Naive thymus-derived CD8-positive, alpha-beta T cell (primary cell): Measurements from ENCODE around the gene ZNF619. TPM values are rescaled to one million over a fixed set of nuclear protein-coding genes. Genes with fewer than 3 reads are reported as not detected.
A peak's percentile ranks its signal among the peaks of the same experiment; 100 is the strongest.

Source experiments
- ATAC-seq, 2 donors: fragments of 150-1000 bp; cut with Tn5 transposase in 1 of 2; sonication (Bioruptor Pico), chemical (Tn5 transposase) in 1 of 2; 1 replicate in 1 of 2; 2 replicates in 1 of 2; pipeline ENCODE4 v1.10.0; 2021; ENCODE audit warnings: mild to moderate bottlenecking in 2 of 2, moderate library complexity in 2 of 2
- POLR2A ChIA-PET: fragments of 350-600 bp; sonication (Branson Sonifier 250); formaldehyde crosslinking; loops from one replicate; lab custom pipeline; 2021; ENCODE audit warnings: antibody characterized with exemption; lab: Charles Lee
- DNase-seq, 10 donors: peaks; one replicate each; pipeline versions ENCODE4 v3.0.0 to v3.0.0-alpha.2; 2020 to 2022
- H3K27ac Mint-ChIP-seq, 10 donors: one replicate each; pipeline ENCODE4 v1.8.0; 2020 to 2022; ENCODE audit warnings: mild to moderate bottlenecking in 10 of 10, mixed read lengths in 10 of 10, moderate library complexity in 4 of 10, inconsistent platforms in 1 of 10
- H3K27me3 Mint-ChIP-seq, 5 donors: one replicate each; pipeline ENCODE4 v1.8.0; 2021 to 2022; ENCODE audit warnings: mixed read lengths in 5 of 5
- H3K36me3 Mint-ChIP-seq, 3 donors: one replicate each; pipeline ENCODE4 v1.8.0; 2020 to 2022; ENCODE audit warnings: mixed read lengths in 3 of 3, mild to moderate bottlenecking in 2 of 3, inconsistent platforms in 1 of 3
- H3K4me1 Mint-ChIP-seq, 4 donors: one replicate each; pipeline ENCODE4 v1.8.0; 2021 to 2022; ENCODE audit warnings: mixed read lengths in 4 of 4
- H3K4me3 Mint-ChIP-seq, 10 donors: one replicate each; pipeline ENCODE4 v1.8.0; 2020 to 2022; ENCODE audit warnings: mild to moderate bottlenecking in 10 of 10, mixed read lengths in 10 of 10, moderate library complexity in 6 of 10, inconsistent platforms in 1 of 10
- H3K9me3 Mint-ChIP-seq, 9 donors: one replicate each; pipeline ENCODE4 v1.8.0; 2020 to 2022; ENCODE audit warnings: mixed read lengths in 9 of 9, mild to moderate bottlenecking in 3 of 9, inconsistent platforms in 1 of 9, moderate library complexity in 1 of 9
- polyA plus RNA-seq, 3 donors: library from polyadenylated mRNA; unstranded; fragments of 300-500 nt; fragmentation: Illumina TruSeq; gene quantifications; one replicate each; pipeline ENCODE4 v1.2.3, GENCODE V29; 2021
- total RNA-seq, 8 experiments: library from RNA in 2 of 8; stranded (reverse) in 2 of 8; gene quantifications; one replicate each; pipeline ENCODE4 v1.2.3 and lab custom pipeline; 2021 to 2026

The ZNF619 gene
- total and polyA plus RNA-seq, 5 experiments from 2014 or later = 2.3 to 14.2 (median 3.1) TPM

- DNase-seq = no peak
- peaks cover 7 to 57% (median 21%) of the 10 kb centered on the region in 3 donors for H3K36me3 Mint-ChIP-seq
- H3K27me3 Mint-ChIP-seq = no peaks in the 10 kb centered on the region
- H3K4me3 Mint-ChIP-seq = peak overlapping the region in 2 of 10 donors; percentile 16 to 55
- H3K27ac Mint-ChIP-seq = peak overlapping the region in 8 of 10 donors; percentile 9 to 84 (median 62)
- POLR2A ChIA-PET = interaction anchor here (0.7 to 2.4 kb wide), 5 partner anchors 11 to 19 kb away, joined by 3 to 8 read pairs (median 3); partner anchors contain the start of gene ZNF619
- peaks cover 0 to 7% (median 0%) of the 10 kb centered on the region in 9 donors for H3K9me3 Mint-ChIP-seq
- no peak for ATAC-seq
- H3K4me1 Mint-ChIP-seq = peaks cover 20 to 42% (median 26%) of the 10 kb centered on the region in 4 donors
Observed at GRCh38 chr3:40465456-40465855, 11.5 kb upstream of the ZNF619 start.

- Mint-ChIP-seq H3K27ac (peak overlapping the region in 1 of 10 donors; percentile 64), H3K9me3 (peaks cover 0 to 7% (median 0%) of the 10 kb centered on the region in 9 donors), H3K4me1 (peaks cover 18 to 32% (median 24%) of the 10 kb centered on the region in 4 donors), H3K4me3 (no peak overlapping the region), H3K36me3 (peaks cover 4 to 31% (median 10%) of the 10 kb centered on the region in 3 donors), H3K27me3 (no peaks in the 10 kb centered on the region)
- POLR2A ChIA-PET = interaction anchor here (1.1 kb wide), 1 partner anchor 11 kb away, joined by 7 read pairs; the partner anchor contains the start of gene RPL14
- DNase-seq = no peak
- no peak for ATAC-seq
Observed at GRCh38 chr3:40468018-40468417, 8.9 kb upstream of the ZNF619 start.

GRCh38 chr3:40470701-40471100 is 6.2 kb upstream of the ZNF619 start:
- DNase-seq (no peak), ATAC-seq (no peak)
- POLR2A ChIA-PET = interaction anchor here (0.6 to 1.5 kb wide), 3 partner anchors 12 to 1576 kb away, joined by 3 to 9 read pairs (median 5); partner anchors contain the start of gene RPL14
- no peaks in the 10 kb centered on the region for H3K9me3 Mint-ChIP-seq
- no peak overlapping the region for H3K27ac Mint-ChIP-seq
- peaks cover 0 to 11% (median 4%) of the 10 kb centered on the region in 3 donors for H3K36me3 Mint-ChIP-seq
- H3K4me1 Mint-ChIP-seq = peaks cover 0 to 5% (median under 1%) of the 10 kb centered on the region in 4 donors
- no peaks in the 10 kb centered on the region for H3K27me3 Mint-ChIP-seq
- H3K4me3 Mint-ChIP-seq = no peak overlapping the region

- Mint-ChIP-seq H3K27me3 (no peaks in the 10 kb centered on the region), H3K9me3 (no peaks in the 10 kb centered on the region), H3K27ac (peak overlapping the region; percentile 85 to 98 (median 96)), H3K4me1 (peaks cover 17 to 38% (median 31%) of the 10 kb centered on the region in 4 donors), H3K4me3 (peak overlapping the region; percentile 88 to 96 (median 93)), H3K36me3 (peaks cover 5 to 36% (median 28%) of the 10 kb centered on the region in 3 donors)
- ATAC-seq (peak in 1 of 2 donors; percentile 18), DNase-seq (no peak)
- POLR2A ChIA-PET = interaction anchor here (0.6 to 3.6 kb wide), 7 partner anchors 14 to 48 kb away, joined by 3 to 21 read pairs (median 9); partner anchors contain the start of genes RPL14, ZNF620 and ZNF621
Observed at GRCh38 chr3:40477666-40478065, 744 bp downstream of the ZNF619 start.

GRCh38 chr3:40487172-40487571 is 10.2 kb downstream of the ZNF619 start:
- Mint-ChIP-seq H3K4me3 (no peak overlapping the region), H3K36me3 (peaks cover 24 to 73% (median 56%) of the 10 kb centered on the region in 3 donors), H3K27ac (no peak overlapping the region), H3K27me3 (no peaks in the 10 kb centered on the region), H3K9me3 (peaks cover 0 to 35% (median 22%) of the 10 kb centered on the region in 9 donors), H3K4me1 (peaks cover 4 to 15% (median 9%) of the 10 kb centered on the region in 4 donors)
- DNase-seq = no peak
- no peak for ATAC-seq
- POLR2A ChIA-PET = no interaction called here

- Mint-ChIP-seq H3K4me1 (peaks cover 0 to 3% (median 0%) of the 10 kb centered on the region in 4 donors), H3K9me3 (peaks cover 0 to 35% (median 22%) of the 10 kb centered on the region in 9 donors), H3K4me3 (no peak overlapping the region), H3K27me3 (no peaks in the 10 kb centered on the region), H3K36me3 (peaks cover 24 to 45% (median 29%) of the 10 kb centered on the region in 3 donors), H3K27ac (no peak overlapping the region)
- POLR2A ChIA-PET = no interaction called here
- DNase-seq = no peak
- no peak for ATAC-seq
Observed at GRCh38 chr3:40490916-40491315, 14.0 kb downstream of the ZNF619 start.

- POLR2A ChIA-PET = no interaction called here
- peak overlapping the region in 1 of 10 donors; percentile 11 for H3K27ac Mint-ChIP-seq
- DNase-seq = no peak
Observed at GRCh38 chr3:40494698-40495097, 17.8 kb downstream of the ZNF619 start.

GRCh38 chr3:40497288-40497687 is 20.4 kb downstream of the ZNF619 start:
- Mint-ChIP-seq H3K4me3 (no peak overlapping the region), H3K4me1 (peaks cover 0 to 5% (median 0%) of the 10 kb centered on the region in 4 donors), H3K9me3 (no peaks in the 10 kb centered on the region), H3K27ac (no peak overlapping the region), H3K27me3 (no peaks in the 10 kb centered on the region), H3K36me3 (peaks cover 0 to 4% (median 0%) of the 10 kb centered on the region in 3 donors)
- POLR2A ChIA-PET = no interaction called here
- DNase-seq (no peak), ATAC-seq (no peak)

More at GRCh38 chr3:40494698-40495097, 17.8 kb downstream of the ZNF619 start:
- ATAC-seq = no peak
- Mint-ChIP-seq H3K27me3 (no peaks in the 10 kb centered on the region), H3K4me1 (peaks cover 0 to 3% (median 0%) of the 10 kb centered on the region in 4 donors), H3K4me3 (no peak overlapping the region), H3K9me3 (peaks cover 0 to 6% (median 1%) of the 10 kb centered on the region in 9 donors), H3K36me3 (peaks cover 0 to 14% (median 4%) of the 10 kb centered on the region in 3 donors)

- no peak overlapping the region for H3K4me3 Mint-ChIP-seq
- no peaks in the 10 kb centered on the region for H3K9me3 Mint-ChIP-seq
- POLR2A ChIA-PET = no interaction called here
- peaks cover 0 to 4% (median 0%) of the 10 kb centered on the region in 3 donors for H3K36me3 Mint-ChIP-seq
- peak overlapping the region in 1 of 10 donors; percentile 43 for H3K27ac Mint-ChIP-seq
- DNase-seq (no peak), ATAC-seq (no peak)
- H3K27me3 Mint-ChIP-seq = no peaks in the 10 kb centered on the region
- H3K4me1 Mint-ChIP-seq = peaks cover 0 to 5% (median 3%) of the 10 kb centered on the region in 4 donors
Observed at GRCh38 chr3:40499952-40500351, 23.0 kb downstream of the ZNF619 start.

GRCh38 chr3:40502034-40502433 is 25.1 kb downstream of the ZNF619 start:
- POLR2A ChIA-PET = no interaction called here
- DNase-seq = no peak
- Mint-ChIP-seq H3K27ac (no peak overlapping the region), H3K4me1 (peaks cover 5 to 21% (median 15%) of the 10 kb centered on the region in 4 donors), H3K36me3 (peaks cover 0 to 4% (median 0%) of the 10 kb centered on the region in 3 donors), H3K4me3 (no peak overlapping the region), H3K27me3 (no peaks in the 10 kb centered on the region), H3K9me3 (no peaks in the 10 kb centered on the region)
- ATAC-seq = no peak

GRCh38 chr3:40504636-40505430 is 27.9 kb downstream of the ZNF619 start:
- Mint-ChIP-seq H3K27me3 (no peaks in the 10 kb centered on the region), H3K4me1 (peaks cover 3 to 22% (median 16%) of the 10 kb centered on the region in 4 donors), H3K36me3 (peaks cover 0 to 3% (median 2%) of the 10 kb centered on the region in 3 donors), H3K9me3 (no peaks in the 10 kb centered on the region), H3K4me3 (peak overlapping the region; percentile 83 to 97 (median 95)), H3K27ac (peak overlapping the region in 8 of 10 donors; percentile 37 to 94 (median 76))
- ATAC-seq (no peak), DNase-seq (no peak)
- POLR2A ChIA-PET = interaction anchor here (0.9 to 2.6 kb wide), 4 partner anchors 20 to 694 kb away, joined by 3 to 21 read pairs (median 6); partner anchors contain the start of genes CTNNB1, RPL14, ZNF619 and ZNF621
